Measurements from ENCODE around the gene ARRDC2. TPM values are rescaled to one million over a fixed set of nuclear protein-coding genes. Genes with fewer than 3 reads are reported as not detected.

The ARRDC2 gene
- total and polyA plus RNA-seq, 2 experiments from 2014 or later: 3.9 to 5.5 TPM

DNA sequence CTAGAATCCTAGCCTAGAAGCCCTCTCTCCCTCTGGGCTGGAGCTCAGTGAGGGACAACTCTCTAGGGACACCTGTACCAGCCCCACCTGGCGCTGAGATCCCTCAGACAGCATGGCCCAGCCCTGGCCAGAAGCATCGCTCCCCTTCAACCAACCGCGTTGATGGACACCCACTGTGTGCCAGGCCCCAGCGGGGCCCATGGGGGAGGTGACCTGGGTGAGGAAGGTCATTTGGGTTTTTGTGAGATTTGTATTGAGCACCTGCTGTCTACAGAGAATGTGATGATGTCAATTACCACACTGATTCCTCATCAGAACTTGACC is 9.2 kb upstream of the ARRDC2 start:
- H3K4me3 ChIP-seq: no peak overlapping the region
- H4K20me1 ChIP-seq (ENCODE audit: insufficient read depth, poor library complexity, severe bottlenecking): no peaks in the 10 kb centered on the region
- TF ChIP-seq EZH2 (IDR thresholded peaks at IDR 0.05; ENCODE audit: borderline replicate concordance): no peak
- TF ChIP-seq, protein P1, sequence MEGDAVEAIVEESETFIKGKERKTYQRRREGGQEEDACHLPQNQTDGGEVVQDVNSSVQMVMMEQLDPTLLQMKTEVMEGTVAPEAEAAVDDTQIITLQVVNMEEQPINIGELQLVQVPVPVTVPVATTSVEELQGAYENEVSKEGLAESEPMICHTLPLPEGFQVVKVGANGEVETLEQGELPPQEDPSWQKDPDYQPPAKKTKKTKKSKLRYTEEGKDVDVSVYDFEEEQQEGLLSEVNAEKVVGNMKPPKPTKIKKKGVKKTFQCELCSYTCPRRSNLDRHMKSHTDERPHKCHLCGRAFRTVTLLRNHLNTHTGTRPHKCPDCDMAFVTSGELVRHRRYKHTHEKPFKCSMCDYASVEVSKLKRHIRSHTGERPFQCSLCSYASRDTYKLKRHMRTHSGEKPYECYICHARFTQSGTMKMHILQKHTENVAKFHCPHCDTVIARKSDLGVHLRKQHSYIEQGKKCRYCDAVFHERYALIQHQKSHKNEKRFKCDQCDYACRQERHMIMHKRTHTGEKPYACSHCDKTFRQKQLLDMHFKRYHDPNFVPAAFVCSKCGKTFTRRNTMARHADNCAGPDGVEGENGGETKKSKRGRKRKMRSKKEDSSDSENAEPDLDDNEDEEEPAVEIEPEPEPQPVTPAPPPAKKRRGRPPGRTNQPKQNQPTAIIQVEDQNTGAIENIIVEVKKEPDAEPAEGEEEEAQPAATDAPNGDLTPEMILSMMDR (IDR thresholded peaks at IDR 0.05; ENCODE audit: poor library complexity): no peak
- no peak for TF ChIP-seq EZH2phosphoT487 (IDR thresholded peaks at IDR 0.05; ENCODE audit: low read depth, severe bottlenecking, unreplicated experiment)
- no peaks in the 10 kb centered on the region for H3K79me2 ChIP-seq
- H3K4me2 ChIP-seq: no peak overlapping the region
- no peaks in the 10 kb centered on the region for H3K9me2 ChIP-seq (replicated peaks; ENCODE audit: insufficient read depth)
- WGBS (ENCODE audit: low lambda C conversion rate, missing lambda C conversion rate): 88% methylated on average over 5 of the region's 5 CpGs
- H3K4me1 ChIP-seq (ENCODE audit: insufficient read depth): peaks cover 3% of the 10 kb centered on the region
- H2AFZ ChIP-seq: no peak overlapping the region
- DNase-seq (ENCODE audit: low spot score): no peak
- H3K36me3 ChIP-seq (replicated peaks; ENCODE audit: insufficient read depth, low read depth): no peaks in the 10 kb centered on the region
- no peaks in the 10 kb centered on the region for H3K9me3 ChIP-seq (ENCODE audit: low read depth)
- H3K27me3 ChIP-seq: no peaks in the 10 kb centered on the region
- no peak overlapping the region for H3K27ac ChIP-seq

DNA sequence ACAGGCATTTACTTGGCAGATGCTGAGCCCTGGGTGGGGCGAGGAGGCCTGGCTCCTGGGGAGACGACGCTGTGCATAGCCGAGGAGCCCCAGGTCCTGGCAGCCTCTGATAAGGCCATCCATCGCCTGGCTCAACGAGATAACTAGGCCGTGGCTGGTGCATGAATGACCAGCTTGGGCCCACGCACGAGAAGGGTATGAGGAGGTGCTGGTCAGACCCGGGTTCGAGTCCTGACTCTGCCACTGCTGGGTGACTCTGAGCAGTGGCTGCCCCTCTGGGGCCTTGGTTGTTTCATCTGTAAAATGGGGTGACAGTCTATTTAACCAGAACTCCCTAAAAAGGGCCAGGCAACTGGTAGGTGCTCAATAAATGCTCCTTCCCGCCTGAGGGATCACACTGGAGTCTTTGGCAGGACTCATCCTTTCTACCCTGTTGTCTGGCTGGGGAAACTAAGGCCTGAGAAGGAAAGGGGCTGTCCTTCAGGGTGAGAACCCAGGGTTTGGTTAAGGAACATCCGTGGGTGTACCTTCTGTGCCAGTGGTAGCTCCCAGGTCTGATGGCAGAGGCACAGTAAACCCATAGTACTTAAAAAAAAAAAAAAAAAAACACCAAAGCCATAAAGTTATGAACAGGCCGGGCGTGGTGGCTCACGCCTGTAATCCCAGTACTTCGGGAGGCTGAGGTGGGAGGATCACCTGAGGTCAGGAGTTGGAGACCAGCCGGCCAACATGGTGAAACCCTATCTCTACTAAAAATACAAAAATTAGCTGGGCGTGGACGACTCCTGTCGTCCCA is 8.1 kb upstream of the ARRDC2 start:
- TF ChIP-seq, protein P1 (IDR thresholded peaks at IDR 0.05; ENCODE audit: poor library complexity): no peak
- TF ChIP-seq EZH2 (IDR thresholded peaks at IDR 0.05; ENCODE audit: borderline replicate concordance): no peak
- TF ChIP-seq EZH2phosphoT487 (IDR thresholded peaks at IDR 0.05; ENCODE audit: low read depth, severe bottlenecking, unreplicated experiment): no peak
- Histone ChIP-seq H3K79me2 (no peaks in the 10 kb centered on the region), H3K9me3 (ENCODE audit: low read depth) (no peaks in the 10 kb centered on the region), H3K27ac (no peak overlapping the region), H4K20me1 (ENCODE audit: insufficient read depth, poor library complexity, severe bottlenecking) (no peaks in the 10 kb centered on the region), H3K9me2 (replicated peaks; ENCODE audit: insufficient read depth) (no peaks in the 10 kb centered on the region), H3K27me3 (no peaks in the 10 kb centered on the region), H3K36me3 (replicated peaks; ENCODE audit: insufficient read depth, low read depth) (no peaks in the 10 kb centered on the region), H3K4me1 (ENCODE audit: insufficient read depth) (peaks cover 3% of the 10 kb centered on the region), H3K4me3 (no peak overlapping the region), H2AFZ (no peak overlapping the region), H3K4me2 (no peak overlapping the region)
- WGBS (ENCODE audit: low lambda C conversion rate, missing lambda C conversion rate): 87% methylated on average over 20 of the region's 21 CpGs
- no peak for DNase-seq (ENCODE audit: low spot score)

DNA sequence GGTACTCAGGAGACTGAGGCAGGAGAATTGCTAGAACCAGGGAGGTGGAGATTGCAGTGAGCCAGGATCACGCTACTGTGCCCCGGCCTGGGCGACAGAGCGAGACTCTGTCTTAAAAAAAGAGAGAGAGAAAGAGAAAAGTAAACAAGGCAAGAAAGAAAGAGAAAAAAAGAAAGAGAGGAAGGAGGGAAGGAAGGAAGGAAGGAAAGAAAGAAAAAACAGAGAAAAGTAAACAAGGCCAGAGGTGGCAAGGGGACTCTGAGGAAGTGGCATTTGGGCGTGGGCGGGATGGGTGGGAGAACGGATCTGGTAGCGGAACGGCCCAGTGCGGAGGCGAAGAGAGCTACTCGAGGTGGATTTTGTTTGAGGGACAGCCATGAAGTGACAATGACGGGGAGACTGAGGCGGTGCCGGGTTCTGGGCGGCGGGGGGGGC is 7.5 kb upstream of the ARRDC2 start:
- Histone ChIP-seq H2AFZ (peak overlapping the region; percentile 90), H3K79me2 (no peaks in the 10 kb centered on the region), H3K9me3 (ENCODE audit: low read depth) (no peaks in the 10 kb centered on the region), H3K4me3 (no peak overlapping the region), H4K20me1 (ENCODE audit: insufficient read depth, poor library complexity, severe bottlenecking) (no peaks in the 10 kb centered on the region), H3K36me3 (replicated peaks; ENCODE audit: insufficient read depth, low read depth) (no peaks in the 10 kb centered on the region), H3K27ac (no peak overlapping the region), H3K4me2 (peak overlapping the region; percentile 98), H3K9me2 (replicated peaks; ENCODE audit: insufficient read depth) (no peaks in the 10 kb centered on the region), H3K4me1 (ENCODE audit: insufficient read depth) (peaks cover 3% of the 10 kb centered on the region), H3K27me3 (no peaks in the 10 kb centered on the region)
- no peak for DNase-seq (ENCODE audit: low spot score)
- TF ChIP-seq, protein P1 (IDR thresholded peaks at IDR 0.05; ENCODE audit: poor library complexity): no peak
- no peak for TF ChIP-seq EZH2 (IDR thresholded peaks at IDR 0.05; ENCODE audit: borderline replicate concordance)
- no peak for TF ChIP-seq EZH2phosphoT487 (IDR thresholded peaks at IDR 0.05; ENCODE audit: low read depth, severe bottlenecking, unreplicated experiment)
- 82% methylated on average over 4 of the region's 17 CpGs for WGBS (ENCODE audit: low lambda C conversion rate, missing lambda C conversion rate)
